Natural killer cell (primary cell): ENCODE results near the gene ARSI. TPM values are rescaled to one million over a fixed set of nuclear protein-coding genes. Genes with fewer than 3 reads are reported as not detected.
A peak's percentile ranks its signal among the peaks of the same experiment; 100 is the strongest.

ENCODE experiments used
- ATAC-seq, 3 donors: fragments of 150-1000 bp in 2 of 3; fragments of 200-7000 bp in 1 of 3; cut with Tn5 transposase; 1 replicate in 1 of 3; 2 replicates in 2 of 3; pipeline ENCODE4 v1.10.0; 2021; ENCODE audit warnings: mild to moderate bottlenecking in 2 of 3, moderate library complexity in 2 of 3
- DNase-seq, 2 donors: peaks; one replicate each; pipeline versions ENCODE4 v3.0.0 to v3.0.0-alpha.2; 2013 to 2021; ENCODE audit warnings: mixed read lengths in 1 of 2
- H3K27ac ChIP-seq: one replicate; pipeline ENCODE4 v1.5.1; 2013; ENCODE audit warnings: mild to moderate bottlenecking, low read length
- H3K27me3 ChIP-seq: one replicate; pipeline ENCODE4 v1.6.1; 2013; ENCODE audit warnings: low read length; ENCODE audit not compliant: control insufficient read depth, insufficient read depth
- H3K36me3 ChIP-seq: one replicate; pipeline ENCODE4 v1.6.1; 2013; ENCODE audit warnings: low read length; ENCODE audit not compliant: control insufficient read depth, insufficient read depth
- H3K4me1 ChIP-seq: one replicate; pipeline ENCODE4 v1.6.1; 2013; ENCODE audit warnings: low read length; ENCODE audit not compliant: control insufficient read depth, insufficient read depth
- H3K4me3 ChIP-seq: one replicate; pipeline ENCODE4 v1.5.1; 2013; ENCODE audit warnings: low read length
- H3K9me3 ChIP-seq: one replicate; pipeline ENCODE4 v1.6.1; 2013; ENCODE audit warnings: low read length; ENCODE audit not compliant: control insufficient read depth, insufficient read depth
- H3K27ac Mint-ChIP-seq, 2 donors: one replicate each; pipeline ENCODE4 v1.8.0; 2022; ENCODE audit warnings: mild to moderate bottlenecking in 2 of 2, mixed read lengths in 2 of 2, moderate library complexity in 1 of 2
- H3K27me3 Mint-ChIP-seq, 2 donors: one replicate each; pipeline ENCODE4 v1.8.0; 2022; ENCODE audit warnings: low read depth in 2 of 2, mixed read lengths in 2 of 2
- H3K36me3 Mint-ChIP-seq: one replicate; pipeline ENCODE4 v1.8.0; 2022; ENCODE audit warnings: mixed read lengths
- H3K4me1 Mint-ChIP-seq, 2 donors: one replicate each; pipeline ENCODE4 v1.8.0; 2022; ENCODE audit warnings: mixed read lengths in 2 of 2
- H3K4me3 Mint-ChIP-seq: one replicate; pipeline ENCODE4 v1.8.0; 2022; ENCODE audit warnings: mild to moderate bottlenecking, moderate library complexity, mixed read lengths
- H3K9me3 Mint-ChIP-seq, 2 donors: one replicate each; pipeline ENCODE4 v1.8.0; 2022; ENCODE audit warnings: mixed read lengths in 2 of 2
- WGBS: methylation state at CpG from one replicate; pipeline ENCODE4 v1.1.7; 2013; ENCODE audit warnings: missing lambda C conversion rate; ENCODE audit not compliant: insufficient coverage; 5-methylcytosine and 5-hydroxymethylcytosine counted together
- intact Hi-C: fragments of 100-400 bp; cut with micrococcal nuclease; formaldehyde crosslinking; loops from one replicate; pipeline ENCODE4 v1.14.2; 2022
- total RNA-seq, 4 donors: library from RNA; stranded (reverse); fragments of 120-200 nt in 1 of 4; gene quantifications; one replicate each; pipeline versions ENCODE4 v1.2.3 to v1.2.4, GENCODE V29; 2013 to 2022
- TF ChIP-seq, protein P1 (sequence below): fragments of 200-600 bp; IDR thresholded peaks from one replicate; pipeline ENCODE4 v1.8.0; 2022; ENCODE audit warnings: antibody characterized with exemption

The ARSI gene
- total RNA-seq, 3 donors from 2014 or later (not counting 1 experiment from before 2014, with no cell fraction given) = 0.19 TPM; not detected in 2

DNA sequence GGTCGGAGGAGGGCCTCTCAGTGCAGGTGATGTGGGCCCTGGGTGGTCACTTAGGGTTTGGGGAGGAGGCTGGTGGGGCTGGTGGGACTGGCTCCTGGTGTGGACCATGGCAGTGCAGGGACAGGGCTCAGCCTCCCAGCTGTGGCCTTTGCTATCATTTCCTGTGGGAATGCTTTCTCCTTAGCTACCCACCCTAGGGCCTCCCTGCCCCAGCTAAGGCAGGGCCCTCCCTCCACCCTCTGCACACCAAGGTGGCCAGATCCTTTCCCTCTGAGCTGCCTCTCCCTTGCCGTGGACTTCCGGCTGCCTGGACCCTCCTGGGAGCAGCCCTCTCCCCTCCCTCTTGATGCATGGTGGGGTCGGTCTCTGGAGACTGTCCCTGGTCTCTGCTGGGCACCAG lies 22.7 kb upstream of the ARSI start:
- peaks cover 10% of the 10 kb centered on the region for H3K4me1 ChIP-seq
- no peak overlapping the region for H3K4me3 ChIP-seq
- Mint-ChIP-seq H3K4me3 (no peak overlapping the region), H3K9me3 (no peaks in the 10 kb centered on the region), H3K27me3 (peaks cover 0 to 5% of the 10 kb centered on the region in 2 donors), H3K27ac (no peak overlapping the region), H3K36me3 (no peaks in the 10 kb centered on the region), H3K4me1 (peaks cover 7 to 8% of the 10 kb centered on the region in 2 donors)
- no peak for ATAC-seq
- no peak for DNase-seq
- H3K27ac ChIP-seq = no peak overlapping the region
- H3K36me3 ChIP-seq = no peaks in the 10 kb centered on the region
- TF ChIP-seq, protein P1, sequence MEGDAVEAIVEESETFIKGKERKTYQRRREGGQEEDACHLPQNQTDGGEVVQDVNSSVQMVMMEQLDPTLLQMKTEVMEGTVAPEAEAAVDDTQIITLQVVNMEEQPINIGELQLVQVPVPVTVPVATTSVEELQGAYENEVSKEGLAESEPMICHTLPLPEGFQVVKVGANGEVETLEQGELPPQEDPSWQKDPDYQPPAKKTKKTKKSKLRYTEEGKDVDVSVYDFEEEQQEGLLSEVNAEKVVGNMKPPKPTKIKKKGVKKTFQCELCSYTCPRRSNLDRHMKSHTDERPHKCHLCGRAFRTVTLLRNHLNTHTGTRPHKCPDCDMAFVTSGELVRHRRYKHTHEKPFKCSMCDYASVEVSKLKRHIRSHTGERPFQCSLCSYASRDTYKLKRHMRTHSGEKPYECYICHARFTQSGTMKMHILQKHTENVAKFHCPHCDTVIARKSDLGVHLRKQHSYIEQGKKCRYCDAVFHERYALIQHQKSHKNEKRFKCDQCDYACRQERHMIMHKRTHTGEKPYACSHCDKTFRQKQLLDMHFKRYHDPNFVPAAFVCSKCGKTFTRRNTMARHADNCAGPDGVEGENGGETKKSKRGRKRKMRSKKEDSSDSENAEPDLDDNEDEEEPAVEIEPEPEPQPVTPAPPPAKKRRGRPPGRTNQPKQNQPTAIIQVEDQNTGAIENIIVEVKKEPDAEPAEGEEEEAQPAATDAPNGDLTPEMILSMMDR = no peak
- WGBS = 86% methylated on average over 4 of the region's 4 CpGs
- intact Hi-C loops = no loop called here
- no peaks in the 10 kb centered on the region for H3K27me3 ChIP-seq
- no peaks in the 10 kb centered on the region for H3K9me3 ChIP-seq

DNA sequence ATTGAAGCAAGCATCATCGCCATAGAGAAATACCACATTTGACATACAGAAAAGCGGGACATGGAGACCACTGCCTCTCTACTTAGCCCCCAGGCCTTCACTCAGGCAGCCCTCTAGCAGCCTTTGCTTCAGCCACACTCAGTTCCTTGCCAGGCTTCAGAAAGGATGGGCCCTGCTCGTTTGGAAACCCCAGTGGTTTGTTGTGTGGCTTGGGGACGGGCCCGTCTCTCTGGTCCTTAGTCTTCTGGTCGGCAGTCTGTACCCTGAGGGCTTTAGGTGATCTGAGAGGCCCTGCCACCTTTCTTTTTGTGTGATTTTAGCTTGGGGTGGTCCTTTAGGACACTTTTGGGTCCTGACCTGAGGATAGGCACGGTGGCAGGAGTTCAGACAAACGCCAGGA lies 21.1 kb upstream of the ARSI start:
- no peak overlapping the region for H3K4me3 Mint-ChIP-seq
- H3K4me1 Mint-ChIP-seq = peaks cover 7 to 8% of the 10 kb centered on the region in 2 donors
- no peaks in the 10 kb centered on the region for H3K36me3 Mint-ChIP-seq
- 74% methylated on average over 8 of the region's 8 CpGs for WGBS
- no peak overlapping the region for H3K4me3 ChIP-seq
- no peak overlapping the region for H3K27ac Mint-ChIP-seq
- H3K9me3 ChIP-seq = no peaks in the 10 kb centered on the region
- no peaks in the 10 kb centered on the region for H3K9me3 Mint-ChIP-seq
- no peaks in the 10 kb centered on the region for H3K36me3 ChIP-seq
- peaks cover 0 to 1% of the 10 kb centered on the region in 2 donors for H3K27me3 Mint-ChIP-seq
- H3K27me3 ChIP-seq = no peaks in the 10 kb centered on the region
- intact Hi-C loops = no loop called here
- TF ChIP-seq, protein P1 = no peak
- DNase-seq (no peak), ATAC-seq (no peak)
- no peak overlapping the region for H3K27ac ChIP-seq
- no peaks in the 10 kb centered on the region for H3K4me1 ChIP-seq

DNA sequence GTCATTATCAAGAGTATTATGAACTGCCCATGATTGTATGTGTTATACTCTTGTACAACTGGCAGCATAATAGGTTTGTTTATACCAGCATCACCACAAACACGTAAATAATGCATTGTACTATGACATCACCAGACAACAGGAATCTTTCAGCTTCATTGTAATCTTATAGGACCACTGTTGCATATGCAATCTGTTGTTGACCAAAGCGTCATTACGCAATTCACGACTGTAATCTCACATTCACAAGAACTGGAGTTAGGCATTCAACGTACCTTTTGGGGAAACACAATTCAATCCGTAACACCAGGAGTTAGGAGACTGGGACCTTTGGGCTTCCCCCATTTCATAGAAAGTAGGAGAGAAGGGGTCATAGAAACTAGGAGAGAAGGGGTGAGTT lies 20.4 kb upstream of the ARSI start:
- Mint-ChIP-seq H3K4me3 (no peak overlapping the region), H3K9me3 (no peaks in the 10 kb centered on the region), H3K27ac (no peak overlapping the region), H3K36me3 (no peaks in the 10 kb centered on the region), H3K4me1 (peaks cover 7 to 8% of the 10 kb centered on the region in 2 donors), H3K27me3 (no peaks in the 10 kb centered on the region)
- DNase-seq = no peak
- WGBS = 93% methylated on average over 6 of the region's 6 CpGs
- Histone ChIP-seq H3K4me3 (no peak overlapping the region), H3K4me1 (no peaks in the 10 kb centered on the region), H3K9me3 (no peaks in the 10 kb centered on the region), H3K27ac (no peak overlapping the region), H3K27me3 (no peaks in the 10 kb centered on the region), H3K36me3 (no peaks in the 10 kb centered on the region)
- TF ChIP-seq, protein P1 = no peak
- ATAC-seq = no peak
- intact Hi-C loops = no loop called here

DNA sequence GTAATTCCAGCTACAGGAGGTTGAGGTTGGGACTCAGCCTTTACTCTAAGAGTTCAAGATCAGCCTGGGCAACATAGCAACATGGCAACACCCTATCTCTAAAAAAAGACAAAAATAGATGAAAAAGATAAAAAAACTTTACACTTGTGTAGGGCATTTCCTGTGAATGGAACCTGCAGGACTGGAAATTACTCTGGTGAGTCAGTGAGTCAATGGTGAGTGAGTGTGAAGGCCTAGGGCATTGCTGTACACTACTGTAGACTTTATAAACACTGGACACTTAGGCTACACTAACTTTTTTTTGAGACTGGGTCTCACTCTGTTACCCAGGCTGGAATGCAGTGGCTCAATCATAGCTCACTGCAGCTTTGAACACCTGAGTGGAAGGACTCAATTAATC lies 19.5 kb upstream of the ARSI start:
- Mint-ChIP-seq H3K4me1 (peaks cover 7 to 8% of the 10 kb centered on the region in 2 donors), H3K9me3 (no peaks in the 10 kb centered on the region), H3K4me3 (no peak overlapping the region), H3K27me3 (no peaks in the 10 kb centered on the region), H3K36me3 (no peaks in the 10 kb centered on the region), H3K27ac (no peak overlapping the region)
- DNase-seq = no peak
- no peaks in the 10 kb centered on the region for H3K27me3 ChIP-seq
- no peak overlapping the region for H3K27ac ChIP-seq
- no peaks in the 10 kb centered on the region for H3K36me3 ChIP-seq
- no peaks in the 10 kb centered on the region for H3K4me1 ChIP-seq
- intact Hi-C loops = no loop called here
- no peaks in the 10 kb centered on the region for H3K9me3 ChIP-seq
- H3K4me3 ChIP-seq = no peak overlapping the region
- ATAC-seq = peak in 2 of 3 donors; percentile 58 to 70
- TF ChIP-seq, protein P1 = no peak
